Activated CD8-positive, alpha-beta T cell treated with anti-CD3 and anti-CD28 coated beads, Interleukin-2, amount 10 ng/mL, durations not matched to agents 7 days and 5 days (primary cell): ENCODE data around the gene LCOR. TPM values are rescaled to one million over a fixed set of nuclear protein-coding genes. Genes with fewer than 3 reads are reported as not detected.

Experiments used
- ATAC-seq: fragments of 150-1000 bp; cut with Tn5 transposase; one replicate; pipeline ENCODE4 v1.10.0; 2021; ENCODE audit warnings: moderate library complexity
- CTCF ChIA-PET: fragments of 350-600 bp; sonication (Branson Sonifier 250); formaldehyde crosslinking; loops from one replicate; lab custom pipeline; 2021; ENCODE audit warnings: antibody characterized with exemption; lab: Charles Lee
- POLR2A ChIA-PET: fragments of 350-600 bp; sonication (Branson Sonifier 250); formaldehyde crosslinking; loops from one replicate; lab custom pipeline; 2021; ENCODE audit warnings: antibody characterized with exemption; lab: Charles Lee
- DNase-seq: peaks from one replicate; pipeline ENCODE4 v3.0.0-alpha.2; 2020
- H3K27ac Mint-ChIP-seq: one replicate; pipeline ENCODE4 v1.8.0; 2021; ENCODE audit warnings: mild to moderate bottlenecking, mixed read lengths
- H3K27me3 Mint-ChIP-seq: one replicate; pipeline ENCODE4 v1.8.0; 2021; ENCODE audit warnings: low read depth, mixed read lengths
- H3K36me3 Mint-ChIP-seq: one replicate; pipeline ENCODE4 v1.8.0; 2021; ENCODE audit warnings: low read depth, mixed read lengths
- H3K4me1 Mint-ChIP-seq: one replicate; pipeline ENCODE4 v1.8.0; 2021; ENCODE audit warnings: low read depth, mixed read lengths
- H3K4me3 Mint-ChIP-seq: one replicate; pipeline ENCODE4 v1.8.0; 2021; ENCODE audit warnings: mild to moderate bottlenecking, mixed read lengths
- H3K9me3 Mint-ChIP-seq: one replicate; pipeline ENCODE4 v1.8.0; 2022; ENCODE audit warnings: mixed read lengths; ENCODE audit not compliant: insufficient read depth
- total RNA-seq, 2 experiments: library from RNA; stranded (reverse); gene quantifications; one replicate each; pipeline ENCODE4 v1.2.3, GENCODE V29; 2021

The LCOR gene
- total RNA-seq, 2 experiments from 2014 or later, result 36.6 to 37.4 TPM

GRCh38 chr10:96951954-96952353 lies 119.9 kb downstream of the LCOR start:
- no peaks in the 10 kb centered on the region for H3K9me3 Mint-ChIP-seq
- H3K27me3 Mint-ChIP-seq, result no peaks in the 10 kb centered on the region
- ChIA-PET POLR2A (no interaction called here), CTCF (no interaction called here)
- no peak overlapping the region for H3K4me3 Mint-ChIP-seq
- peaks cover 33% of the 10 kb centered on the region for H3K36me3 Mint-ChIP-seq
- DNase-seq, result no peak
- H3K4me1 Mint-ChIP-seq, result peaks cover 21% of the 10 kb centered on the region
- H3K27ac Mint-ChIP-seq, result no peak overlapping the region
- ATAC-seq, result no peak

- no peaks in the 10 kb centered on the region for H3K9me3 Mint-ChIP-seq
- ATAC-seq (no peak), DNase-seq (no peak)
- no peaks in the 10 kb centered on the region for H3K27me3 Mint-ChIP-seq
- CTCF ChIA-PET, result no interaction called here
- H3K4me1 Mint-ChIP-seq, result no peaks in the 10 kb centered on the region
- POLR2A ChIA-PET, result interaction anchor here (0.6 kb wide), 1 partner anchor 232 kb away, joined by 3 read pairs; no protein-coding TSS in a partner anchor
- H3K4me3 Mint-ChIP-seq, result no peak overlapping the region
- peaks cover 40% of the 10 kb centered on the region for H3K36me3 Mint-ChIP-seq
- no peak overlapping the region for H3K27ac Mint-ChIP-seq
These were observed 123.7 kb downstream of the LCOR start for GRCh38 chr10:96955794-96956193.

GRCh38 chr10:96958071-96958470 lies 126.0 kb downstream of the LCOR start:
- no peak overlapping the region for H3K27ac Mint-ChIP-seq
- CTCF ChIA-PET, result interaction anchor here (1.2 to 1.6 kb wide), 2 partner anchors 19 to 67 kb away, joined by 4 to 7 read pairs; no protein-coding TSS in a partner anchor

GRCh38 chr10:96959733-96960132 lies 127.6 kb downstream of the LCOR start:
- ChIA-PET CTCF (interaction anchor here (1.3 to 1.9 kb wide), 5 partner anchors 49 to 584 kb away, joined by 3 to 6 read pairs (median 4); no protein-coding TSS in a partner anchor), POLR2A (interaction anchor here (0.7 kb wide), 1 partner anchor 15 kb away, joined by 3 read pairs; no protein-coding TSS in a partner anchor)
- H3K36me3 Mint-ChIP-seq, result peaks cover 33% of the 10 kb centered on the region
- H3K27me3 Mint-ChIP-seq, result no peaks in the 10 kb centered on the region
- no peak overlapping the region for H3K4me3 Mint-ChIP-seq
- H3K27ac Mint-ChIP-seq, result no peak overlapping the region
- H3K4me1 Mint-ChIP-seq, result no peaks in the 10 kb centered on the region
- DNase-seq, result no peak
- ATAC-seq, result no peak
- H3K9me3 Mint-ChIP-seq, result no peaks in the 10 kb centered on the region

More at GRCh38 chr10:96958071-96958470, 126.0 kb downstream of the LCOR start:
- Mint-ChIP-seq H3K36me3 (peaks cover 39% of the 10 kb centered on the region), H3K27me3 (no peaks in the 10 kb centered on the region), H3K9me3 (no peaks in the 10 kb centered on the region), H3K4me1 (no peaks in the 10 kb centered on the region), H3K4me3 (no peak overlapping the region)
- ATAC-seq (no peak), DNase-seq (no peak)
- POLR2A ChIA-PET, result no interaction called here

- Mint-ChIP-seq H3K9me3 (no peaks in the 10 kb centered on the region), H3K36me3 (peaks cover 22% of the 10 kb centered on the region), H3K4me3 (no peak overlapping the region), H3K27ac (no peak overlapping the region), H3K4me1 (no peaks in the 10 kb centered on the region), H3K27me3 (no peaks in the 10 kb centered on the region)
- ATAC-seq, result no peak
- no peak for DNase-seq
- CTCF ChIA-PET, result interaction anchor here (1.3 to 1.9 kb wide), 3 partner anchors 65 to 586 kb away, joined by 3 to 6 read pairs (median 5); no protein-coding TSS in a partner anchor
- POLR2A ChIA-PET, result no interaction called here
These were observed 128.8 kb downstream of the LCOR start for GRCh38 chr10:96960872-96961271.

- Mint-ChIP-seq H3K4me1 (no peaks in the 10 kb centered on the region), H3K27me3 (no peaks in the 10 kb centered on the region), H3K4me3 (no peak overlapping the region), H3K36me3 (peaks cover 11% of the 10 kb centered on the region), H3K9me3 (no peaks in the 10 kb centered on the region), H3K27ac (no peak overlapping the region)
- POLR2A ChIA-PET, result no interaction called here
- DNase-seq, result no peak
- CTCF ChIA-PET, result no interaction called here
- ATAC-seq, result no peak
These were observed 132.0 kb downstream of the LCOR start for GRCh38 chr10:96964131-96964530.

- DNase-seq (no peak), ATAC-seq (no peak)
- Mint-ChIP-seq H3K27ac (no peak overlapping the region), H3K9me3 (no peaks in the 10 kb centered on the region), H3K36me3 (no peaks in the 10 kb centered on the region), H3K4me1 (no peaks in the 10 kb centered on the region), H3K4me3 (no peak overlapping the region), H3K27me3 (no peaks in the 10 kb centered on the region)
- ChIA-PET POLR2A (no interaction called here), CTCF (no interaction called here)
These were observed 135.7 kb downstream of the LCOR start for GRCh38 chr10:96967847-96968246.

GRCh38 chr10:96968682-96969423 lies 136.8 kb downstream of the LCOR start:
- Mint-ChIP-seq H3K4me1 (no peaks in the 10 kb centered on the region), H3K27ac (no peak overlapping the region), H3K4me3 (no peak overlapping the region), H3K9me3 (no peaks in the 10 kb centered on the region), H3K36me3 (no peaks in the 10 kb centered on the region), H3K27me3 (no peaks in the 10 kb centered on the region)
- ChIA-PET CTCF (no interaction called here), POLR2A (no interaction called here)
- DNase-seq (no peak), ATAC-seq (no peak)

GRCh38 chr10:96971324-96971723 lies 139.2 kb downstream of the LCOR start:
- Mint-ChIP-seq H3K4me1 (no peaks in the 10 kb centered on the region), H3K36me3 (no peaks in the 10 kb centered on the region), H3K4me3 (no peak overlapping the region), H3K27me3 (no peaks in the 10 kb centered on the region), H3K9me3 (no peaks in the 10 kb centered on the region), H3K27ac (no peak overlapping the region)
- DNase-seq (no peak), ATAC-seq (no peak)
- ChIA-PET POLR2A (no interaction called here), CTCF (no interaction called here)

- no peaks in the 10 kb centered on the region for H3K4me1 Mint-ChIP-seq
- no peak overlapping the region for H3K27ac Mint-ChIP-seq
- POLR2A ChIA-PET, result no interaction called here
- no peak for ATAC-seq
- no peaks in the 10 kb centered on the region for H3K36me3 Mint-ChIP-seq
- CTCF ChIA-PET, result no interaction called here
- no peak for DNase-seq
- H3K4me3 Mint-ChIP-seq, result no peak overlapping the region
- no peaks in the 10 kb centered on the region for H3K27me3 Mint-ChIP-seq
- no peaks in the 10 kb centered on the region for H3K9me3 Mint-ChIP-seq
These were observed 140.2 kb downstream of the LCOR start for GRCh38 chr10:96972264-96972663.

GRCh38 chr10:96973809-96974747 lies 142.0 kb downstream of the LCOR start:
- peaks cover 12% of the 10 kb centered on the region for H3K4me1 Mint-ChIP-seq
- CTCF ChIA-PET, result interaction anchor here (1.1 to 3.1 kb wide), 4 partner anchors 11 to 63 kb away, joined by 3 to 14 read pairs (median 5); no protein-coding TSS in a partner anchor

More at GRCh38 chr10:96973809-96974747, 142.0 kb downstream of the LCOR start:
- no peaks in the 10 kb centered on the region for H3K27me3 Mint-ChIP-seq
- H3K4me3 Mint-ChIP-seq, result no peak overlapping the region
- POLR2A ChIA-PET, result interaction anchor here (1.4 kb wide), 1 partner anchor 14 kb away, joined by 3 read pairs; no protein-coding TSS in a partner anchor
- DNase-seq (no peak), ATAC-seq (no peak)
- no peaks in the 10 kb centered on the region for H3K9me3 Mint-ChIP-seq
- H3K27ac Mint-ChIP-seq, result no peak overlapping the region
- H3K36me3 Mint-ChIP-seq, result no peaks in the 10 kb centered on the region
